ENCODE results near the gene RPUSD1.

DNA sequence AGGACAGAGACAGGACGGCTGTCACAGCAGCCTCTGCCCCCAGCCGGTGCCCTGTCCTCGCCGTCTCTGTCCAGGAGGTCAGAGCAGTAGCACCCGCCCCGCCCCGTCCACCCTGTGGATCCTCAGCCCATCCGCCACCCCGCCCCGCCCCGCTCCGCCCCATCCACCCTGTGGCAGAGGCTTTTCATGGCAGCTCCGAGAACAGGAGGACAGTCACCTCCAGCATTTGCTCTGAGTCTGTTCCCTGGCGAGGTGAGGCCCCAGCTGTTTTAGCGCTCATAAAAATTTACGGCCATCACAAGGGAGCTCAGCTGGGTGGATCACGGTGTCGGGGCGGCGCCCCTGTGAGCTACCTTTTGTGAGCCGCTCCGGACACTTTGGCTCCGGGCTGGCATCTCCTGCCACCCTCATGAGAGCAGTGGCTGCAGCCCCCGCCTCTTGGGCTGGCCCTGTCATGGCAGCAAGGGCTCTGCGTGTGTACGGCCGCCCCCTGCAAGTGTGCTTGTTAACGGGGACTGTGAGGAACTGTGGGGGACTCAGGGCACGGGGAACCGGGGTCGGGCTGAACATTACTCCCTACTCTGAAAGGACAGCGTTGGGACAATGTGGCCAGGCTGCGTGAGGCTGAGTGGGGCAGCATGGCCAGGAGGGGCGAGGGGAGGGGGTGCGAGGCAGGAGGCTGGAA is 44.6 kb upstream of the RPUSD1 start:
- no peak for TF ChIP-seq POLR2AphosphoS5 (IDR thresholded peaks at IDR 0.05)
- TF ChIP-seq, protein P1, sequence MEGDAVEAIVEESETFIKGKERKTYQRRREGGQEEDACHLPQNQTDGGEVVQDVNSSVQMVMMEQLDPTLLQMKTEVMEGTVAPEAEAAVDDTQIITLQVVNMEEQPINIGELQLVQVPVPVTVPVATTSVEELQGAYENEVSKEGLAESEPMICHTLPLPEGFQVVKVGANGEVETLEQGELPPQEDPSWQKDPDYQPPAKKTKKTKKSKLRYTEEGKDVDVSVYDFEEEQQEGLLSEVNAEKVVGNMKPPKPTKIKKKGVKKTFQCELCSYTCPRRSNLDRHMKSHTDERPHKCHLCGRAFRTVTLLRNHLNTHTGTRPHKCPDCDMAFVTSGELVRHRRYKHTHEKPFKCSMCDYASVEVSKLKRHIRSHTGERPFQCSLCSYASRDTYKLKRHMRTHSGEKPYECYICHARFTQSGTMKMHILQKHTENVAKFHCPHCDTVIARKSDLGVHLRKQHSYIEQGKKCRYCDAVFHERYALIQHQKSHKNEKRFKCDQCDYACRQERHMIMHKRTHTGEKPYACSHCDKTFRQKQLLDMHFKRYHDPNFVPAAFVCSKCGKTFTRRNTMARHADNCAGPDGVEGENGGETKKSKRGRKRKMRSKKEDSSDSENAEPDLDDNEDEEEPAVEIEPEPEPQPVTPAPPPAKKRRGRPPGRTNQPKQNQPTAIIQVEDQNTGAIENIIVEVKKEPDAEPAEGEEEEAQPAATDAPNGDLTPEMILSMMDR (IDR thresholded peaks at IDR 0.05): no peak
- no peak for TF ChIP-seq POLR2A (IDR thresholded peaks at IDR 0.05)

Data from upper lobe of left lung (tissue), 4 donors.